ENCODE measurements around the gene SNN. TPM values are rescaled to one million over a fixed set of nuclear protein-coding genes. Genes with fewer than 3 reads are reported as not detected.

Gene SNN
- total RNA-seq, 1 donor from 2014 or later, result 16.7 TPM

DNA sequence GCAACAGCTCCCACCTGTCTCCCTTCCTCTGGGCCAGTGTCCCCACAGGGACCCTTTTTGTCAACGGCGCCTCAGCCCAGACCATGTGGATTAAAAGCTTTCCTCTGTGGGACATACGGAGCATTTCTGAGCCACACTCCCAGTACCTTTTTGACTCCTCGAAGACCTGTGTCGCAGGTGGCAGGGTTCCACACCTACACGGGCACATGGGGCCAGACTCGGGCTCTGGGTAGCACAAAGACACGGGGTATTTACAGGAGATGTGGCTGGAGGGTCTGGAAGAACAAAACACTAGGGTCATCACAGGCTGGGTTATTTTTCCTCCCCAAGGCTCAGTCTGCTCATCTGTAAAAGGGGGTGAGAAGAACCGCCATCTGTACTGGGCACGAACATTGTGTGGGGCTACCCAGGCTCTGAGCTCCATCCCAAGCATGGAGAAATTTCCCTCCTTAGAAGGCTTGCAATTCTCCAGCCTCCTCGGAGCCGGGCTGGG lies 32.5 kb upstream of the SNN start:
- Mint-ChIP-seq H3K9me3 (ENCODE audit: unreplicated experiment) (no peaks in the 10 kb centered on the region), H3K27ac (ENCODE audit: unreplicated experiment) (peak overlapping the region; percentile 7), H3K36me3 (ENCODE audit: low read depth, unreplicated experiment) (no peaks in the 10 kb centered on the region), H3K27me3 (ENCODE audit: low read depth, unreplicated experiment) (peaks cover 3% of the 10 kb centered on the region), H3K4me1 (ENCODE audit: low read depth, unreplicated experiment) (peaks cover 37% of the 10 kb centered on the region), H3K4me3 (ENCODE audit: unreplicated experiment) (no peak overlapping the region)
- Histone ChIP-seq H3K79me2 (ENCODE audit: insufficient read depth, low read length) (no peaks in the 10 kb centered on the region), H2AFZ (ENCODE audit: low read depth, low read length) (no peak overlapping the region), H3K4me3 (ENCODE audit: insufficient read depth, low read depth, low read length) (no peak overlapping the region), H4K20me1 (ENCODE audit: insufficient read depth, low read length) (no peaks in the 10 kb centered on the region), H3K27ac (ENCODE audit: low read depth, low read length) (no peak overlapping the region), H3K9ac (ENCODE audit: low read length) (no peak overlapping the region), H3K4me1 (ENCODE audit: insufficient read depth, low read length) (peaks cover 26% of the 10 kb centered on the region), H3K9me3 (ENCODE audit: insufficient read depth, low read depth, low read length) (no peaks in the 10 kb centered on the region), H3K27me3 (ENCODE audit: insufficient read depth, low read length) (no peaks in the 10 kb centered on the region), H3K4me2 (ENCODE audit: low read length) (no peak overlapping the region), H3K36me3 (ENCODE audit: insufficient read depth, low read length) (no peaks in the 10 kb centered on the region)
- no peak for DNase-seq (ENCODE audit: low read depth)
- no peak for FAIRE-seq
- TF ChIP-seq, protein P1, sequence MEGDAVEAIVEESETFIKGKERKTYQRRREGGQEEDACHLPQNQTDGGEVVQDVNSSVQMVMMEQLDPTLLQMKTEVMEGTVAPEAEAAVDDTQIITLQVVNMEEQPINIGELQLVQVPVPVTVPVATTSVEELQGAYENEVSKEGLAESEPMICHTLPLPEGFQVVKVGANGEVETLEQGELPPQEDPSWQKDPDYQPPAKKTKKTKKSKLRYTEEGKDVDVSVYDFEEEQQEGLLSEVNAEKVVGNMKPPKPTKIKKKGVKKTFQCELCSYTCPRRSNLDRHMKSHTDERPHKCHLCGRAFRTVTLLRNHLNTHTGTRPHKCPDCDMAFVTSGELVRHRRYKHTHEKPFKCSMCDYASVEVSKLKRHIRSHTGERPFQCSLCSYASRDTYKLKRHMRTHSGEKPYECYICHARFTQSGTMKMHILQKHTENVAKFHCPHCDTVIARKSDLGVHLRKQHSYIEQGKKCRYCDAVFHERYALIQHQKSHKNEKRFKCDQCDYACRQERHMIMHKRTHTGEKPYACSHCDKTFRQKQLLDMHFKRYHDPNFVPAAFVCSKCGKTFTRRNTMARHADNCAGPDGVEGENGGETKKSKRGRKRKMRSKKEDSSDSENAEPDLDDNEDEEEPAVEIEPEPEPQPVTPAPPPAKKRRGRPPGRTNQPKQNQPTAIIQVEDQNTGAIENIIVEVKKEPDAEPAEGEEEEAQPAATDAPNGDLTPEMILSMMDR (IDR thresholded peaks at IDR 0.05; ENCODE audit: insufficient read depth, low read depth, low read length), result no peak
- no peak for TF ChIP-seq EZH2 (IDR thresholded peaks at IDR 0.05; ENCODE audit: insufficient read depth, low read length)

DNA sequence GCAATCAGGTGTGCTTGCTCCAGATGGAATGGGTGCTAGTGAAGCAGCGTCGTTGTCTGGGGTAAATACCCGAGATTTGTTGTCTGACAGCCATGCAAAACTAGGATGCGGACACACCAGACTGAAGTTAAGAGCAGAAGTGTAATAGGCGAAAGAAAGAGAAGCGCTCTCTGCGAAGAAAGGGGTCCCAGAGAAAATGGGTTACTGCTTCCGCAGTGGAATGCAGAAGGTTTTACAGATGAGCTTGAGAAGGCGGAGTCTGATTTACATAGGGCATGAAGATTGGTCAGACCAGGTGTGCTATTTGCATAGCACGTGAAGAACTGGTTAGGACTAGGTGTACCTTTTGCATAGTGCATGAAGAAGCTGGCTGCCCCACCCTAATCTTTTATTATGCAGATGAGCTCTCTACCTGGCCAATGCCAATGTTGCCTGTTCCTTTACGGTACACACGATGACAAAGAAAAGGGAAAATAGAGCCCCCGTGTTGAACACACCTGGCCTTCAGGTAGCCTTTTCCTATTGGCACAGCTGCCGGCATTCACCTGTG lies 32.0 kb upstream of the SNN start:
- H3K27ac ChIP-seq (ENCODE audit: low read depth, low read length), result no peak overlapping the region

DNA sequence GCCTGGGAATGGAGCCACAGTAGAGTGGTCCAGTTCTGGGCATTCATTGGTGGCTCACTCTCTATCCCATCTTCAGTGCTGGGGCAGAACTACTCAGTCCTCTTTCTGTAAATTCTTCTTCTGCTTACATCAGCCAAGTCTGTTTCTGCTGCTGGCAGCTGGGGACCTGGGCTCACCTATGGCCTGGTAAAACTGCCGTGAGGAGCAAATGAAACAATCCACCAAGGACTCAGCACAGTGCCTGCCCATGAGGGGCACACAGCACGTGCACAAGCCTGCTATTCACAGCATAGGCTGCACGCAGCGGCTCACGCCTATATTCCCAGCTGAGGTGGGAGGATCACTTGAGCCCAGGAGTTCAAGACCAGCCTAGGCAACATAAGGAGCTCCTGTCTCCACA lies 30.9 kb upstream of the SNN start:
- no peak overlapping the region for H3K27ac ChIP-seq (ENCODE audit: low read depth, low read length)
- H3K27ac Mint-ChIP-seq (ENCODE audit: unreplicated experiment), result peak overlapping the region; percentile 62
- H3K79me2 ChIP-seq (ENCODE audit: insufficient read depth, low read length), result no peaks in the 10 kb centered on the region
- no peak overlapping the region for H3K4me3 ChIP-seq (ENCODE audit: insufficient read depth, low read depth, low read length)
- H3K4me1 Mint-ChIP-seq (ENCODE audit: low read depth, unreplicated experiment), result peaks cover 30% of the 10 kb centered on the region
- H3K4me3 Mint-ChIP-seq (ENCODE audit: unreplicated experiment), result no peak overlapping the region
- no peaks in the 10 kb centered on the region for H3K9me3 ChIP-seq (ENCODE audit: insufficient read depth, low read depth, low read length)
- H3K4me2 ChIP-seq (ENCODE audit: low read length), result no peak overlapping the region
- no peak overlapping the region for H2AFZ ChIP-seq (ENCODE audit: low read depth, low read length)
- DNase-seq (ENCODE audit: low read depth) (no peak), FAIRE-seq (no peak)
- H3K9ac ChIP-seq (ENCODE audit: low read length), result no peak overlapping the region
- no peaks in the 10 kb centered on the region for H3K9me3 Mint-ChIP-seq (ENCODE audit: unreplicated experiment)
- peaks cover 28% of the 10 kb centered on the region for H3K4me1 ChIP-seq (ENCODE audit: insufficient read depth, low read length)
- no peak for TF ChIP-seq EZH2 (IDR thresholded peaks at IDR 0.05; ENCODE audit: insufficient read depth, low read length)
- TF ChIP-seq, protein P1 (IDR thresholded peaks at IDR 0.05; ENCODE audit: insufficient read depth, low read depth, low read length), result no peak
- H3K27me3 ChIP-seq (ENCODE audit: insufficient read depth, low read length), result no peaks in the 10 kb centered on the region
- peaks cover 3% of the 10 kb centered on the region for H3K27me3 Mint-ChIP-seq (ENCODE audit: low read depth, unreplicated experiment)
- no peaks in the 10 kb centered on the region for H3K36me3 ChIP-seq (ENCODE audit: insufficient read depth, low read length)
- H4K20me1 ChIP-seq (ENCODE audit: insufficient read depth, low read length), result no peaks in the 10 kb centered on the region
- no peaks in the 10 kb centered on the region for H3K36me3 Mint-ChIP-seq (ENCODE audit: low read depth, unreplicated experiment)

More for the DNA sequence above, 32.0 kb upstream of the SNN start:
- no peak overlapping the region for H3K9ac ChIP-seq (ENCODE audit: low read length)
- no peak overlapping the region for H3K4me2 ChIP-seq (ENCODE audit: low read length)
- H3K27me3 ChIP-seq (ENCODE audit: insufficient read depth, low read length), result no peaks in the 10 kb centered on the region
- Mint-ChIP-seq H3K4me3 (ENCODE audit: unreplicated experiment) (no peak overlapping the region), H3K4me1 (ENCODE audit: low read depth, unreplicated experiment) (peaks cover 36% of the 10 kb centered on the region), H3K36me3 (ENCODE audit: low read depth, unreplicated experiment) (no peaks in the 10 kb centered on the region), H3K27me3 (ENCODE audit: low read depth, unreplicated experiment) (peaks cover 3% of the 10 kb centered on the region), H3K9me3 (ENCODE audit: unreplicated experiment) (no peaks in the 10 kb centered on the region), H3K27ac (ENCODE audit: unreplicated experiment) (no peak overlapping the region)
- no peak for DNase-seq (ENCODE audit: low read depth)
- H3K4me1 ChIP-seq (ENCODE audit: insufficient read depth, low read length), result peaks cover 31% of the 10 kb centered on the region
- TF ChIP-seq EZH2 (IDR thresholded peaks at IDR 0.05; ENCODE audit: insufficient read depth, low read length), result no peak
- TF ChIP-seq, protein P1 (IDR thresholded peaks at IDR 0.05; ENCODE audit: insufficient read depth, low read depth, low read length), result no peak
- no peaks in the 10 kb centered on the region for H4K20me1 ChIP-seq (ENCODE audit: insufficient read depth, low read length)
- no peak overlapping the region for H2AFZ ChIP-seq (ENCODE audit: low read depth, low read length)
- H3K9me3 ChIP-seq (ENCODE audit: insufficient read depth, low read depth, low read length), result no peaks in the 10 kb centered on the region
- no peak overlapping the region for H3K4me3 ChIP-seq (ENCODE audit: insufficient read depth, low read depth, low read length)
- FAIRE-seq, result no peak
- no peaks in the 10 kb centered on the region for H3K36me3 ChIP-seq (ENCODE audit: insufficient read depth, low read length)
- H3K79me2 ChIP-seq (ENCODE audit: insufficient read depth, low read length), result no peaks in the 10 kb centered on the region
